SK-N-SH treated with all-trans-retinoic acid at 6 μM for 48 hours (cell line): ENCODE data around the gene MNX1.

Source experiments
- ATAC-seq: fragments of 200-7000 bp; cut with Tn5 transposase; 3 replicates; pipeline ENCODE4 v1.9.1; 2020; ENCODE audit warnings: mild to moderate bottlenecking, moderate library complexity
- ARNTL ChIP-seq: fragments of 450-650 bp; formaldehyde crosslinking; IDR thresholded peaks from 2 replicates; pipeline ENCODE4 v1.5.0; 2020; ENCODE audit warnings: low read depth, mild to moderate bottlenecking, moderate library complexity, borderline replicate concordance
- BACH2 ChIP-seq: fragments of 250-450 bp; sonication (Bioruptor Pico); IDR thresholded peaks from 2 replicates; pipeline ENCODE4 v1.9.0; 2021; ENCODE audit warnings: mild to moderate bottlenecking, borderline replicate concordance
- CREB5 ChIP-seq: fragments of 250-450 bp; sonication (Bioruptor Pico); IDR thresholded peaks from 2 replicates; pipeline ENCODE4 v1.5.1; 2020; ENCODE audit warnings: low read depth, mild to moderate bottlenecking, moderate library complexity
- CSDC2 ChIP-seq: fragments of 250-450 bp; sonication (Bioruptor Pico); IDR thresholded peaks from 2 replicates; pipeline ENCODE4 v1.5.0; 2020; ENCODE audit warnings: mild to moderate bottlenecking, moderate library complexity
- ESRRG ChIP-seq: fragments of 250-450 bp; sonication (Bioruptor Pico); IDR thresholded peaks from 2 replicates; pipeline ENCODE4 v1.6.1; 2021; ENCODE audit warnings: mild to moderate bottlenecking
- OSR1 ChIP-seq: fragments of 250-450 bp; sonication (Bioruptor Pico); IDR thresholded peaks from 2 replicates; pipeline ENCODE4 v1.8.0; 2022; ENCODE audit warnings: moderate library complexity, mild to moderate bottlenecking, inconsistent platforms
- PATZ1 ChIP-seq: fragments of 250-450 bp; sonication (Bioruptor Pico); IDR thresholded peaks from 2 replicates; pipeline ENCODE4 v1.8.0; 2020; ENCODE audit warnings: mild to moderate bottlenecking, moderate library complexity, borderline replicate concordance
- POU6F1 ChIP-seq: fragments of 250-450 bp; sonication (Bioruptor Pico); IDR thresholded peaks from 2 replicates; pipeline ENCODE4 v1.8.0; 2021; ENCODE audit warnings: low read depth, mild to moderate bottlenecking, moderate library complexity, borderline replicate concordance
- PPARA ChIP-seq: fragments of 250-450 bp; sonication (Bioruptor Pico); IDR thresholded peaks from 2 replicates; pipeline ENCODE4 v1.5.0; 2020; ENCODE audit warnings: mild to moderate bottlenecking, borderline replicate concordance
- RARB ChIP-seq: fragments of 250-450 bp; sonication (Bioruptor Pico); IDR thresholded peaks from 2 replicates; pipeline ENCODE4 v1.8.0; 2021; ENCODE audit warnings: mild to moderate bottlenecking, moderate library complexity
- SNAI2 ChIP-seq: fragments of 250-450 bp; sonication (Bioruptor Pico); IDR thresholded peaks from 2 replicates; pipeline ENCODE4 v1.5.0; 2020; ENCODE audit warnings: mild to moderate bottlenecking, moderate library complexity
- TCF4 ChIP-seq: fragments of 250-450 bp; sonication (Bioruptor Pico); IDR thresholded peaks from 2 replicates; pipeline ENCODE4 v1.8.0; 2021; ENCODE audit warnings: mild to moderate bottlenecking, moderate library complexity, borderline replicate concordance
- TOX ChIP-seq: fragments of 250-450 bp; sonication (Bioruptor Pico); IDR thresholded peaks from 2 replicates; pipeline ENCODE4 v1.8.0; 2021; ENCODE audit warnings: mild to moderate bottlenecking, moderate library complexity, borderline replicate concordance
- TSHZ2 ChIP-seq: fragments of 250-450 bp; sonication (Bioruptor Pico); IDR thresholded peaks from 2 replicates; pipeline ENCODE4 v1.5.0; 2020; ENCODE audit warnings: mild to moderate bottlenecking, moderate library complexity
- ZC3H10 ChIP-seq: fragments of 250-450 bp; sonication (Bioruptor Pico); IDR thresholded peaks from 2 replicates; pipeline ENCODE4 v1.5.1; 2021; ENCODE audit warnings: mild to moderate bottlenecking, moderate library complexity
- ZFP3 ChIP-seq: fragments of 250-450 bp; sonication (Bioruptor Pico); IDR thresholded peaks from 2 replicates; pipeline ENCODE4 v1.5.0; 2020; ENCODE audit warnings: mild to moderate bottlenecking, moderate library complexity
- ZFP30 ChIP-seq: fragments of 450-650 bp; formaldehyde crosslinking; IDR thresholded peaks from 2 replicates; pipeline ENCODE4 v1.5.0; 2022; ENCODE audit warnings: mild to moderate bottlenecking, moderate library complexity
- ZNF565 ChIP-seq: fragments of 450-650 bp; formaldehyde crosslinking; conservative IDR thresholded peaks from 2 replicates; pipeline ENCODE4 v1.5.0; 2020; ENCODE audit warnings: low read depth, mild to moderate bottlenecking, moderate library complexity
- ZNF70 ChIP-seq: fragments of 450-650 bp; formaldehyde crosslinking; IDR thresholded peaks from 2 replicates; pipeline ENCODE4 v1.5.0; 2020; ENCODE audit warnings: mild to moderate bottlenecking, moderate library complexity
- ZNF8 ChIP-seq: fragments of 450-650 bp; formaldehyde crosslinking; IDR thresholded peaks from 2 replicates; pipeline ENCODE4 v1.5.0; 2020; ENCODE audit warnings: mild to moderate bottlenecking, moderate library complexity

Gene MNX1

GRCh38 chr7:157003445-157003755 lies 7.1 kb downstream of the MNX1 start:
- no peak for ATAC-seq
- TF ChIP-seq ARNTL (CRISPR knock-in tag) (no peak), SNAI2 (no peak), TOX (CRISPR knock-in tag) (no peak), POU6F1 (no peak), CSDC2 (CRISPR knock-in tag) (no peak), ZC3H10 (CRISPR knock-in tag) (no peak), ZNF565 (CRISPR knock-in tag) (no peak), ZNF8 (CRISPR knock-in tag) (no peak), TCF4 (CRISPR knock-in tag) (no peak)

- TF ChIP-seq PATZ1 (CRISPR knock-in tag) = no peak
- ATAC-seq = no peak
Observed at GRCh38 chr7:157002819-157003421, 7.5 kb downstream of the MNX1 start.

GRCh38 chr7:157001920-157002818 lies 8.3 kb downstream of the MNX1 start:
- ATAC-seq = no peak
- TF ChIP-seq ZFP30 (CRISPR knock-in tag) (no peak), BACH2 (no peak), ZNF565 (CRISPR knock-in tag) (no peak), ESRRG (no peak)
- TF ChIP-seq, all 23 proteins: peak for 0

GRCh38 chr7:157000741-157001653 lies 9.5 kb downstream of the MNX1 start:
- no peak; the same call in 2 of the 3 replicates for ATAC-seq
- TF ChIP-seq BACH2 (no peak), PPARA (CRISPR knock-in tag) (no peak), RARB (CRISPR knock-in tag) (no peak), ZNF565 (CRISPR knock-in tag) (no peak), ZC3H10 (CRISPR knock-in tag) (no peak), ARNTL (CRISPR knock-in tag) (no peak), ESRRG (no peak), CSDC2 (CRISPR knock-in tag) (no peak), ZFP30 (CRISPR knock-in tag) (no peak), ZNF8 (CRISPR knock-in tag) (no peak), ZFP3 (CRISPR knock-in tag) (no peak), PATZ1 (CRISPR knock-in tag) (no peak), CREB5 (no peak), OSR1 (no peak), TOX (CRISPR knock-in tag) (no peak), POU6F1 (no peak), ZNF70 (CRISPR knock-in tag) (no peak), TSHZ2 (no peak)
